Esophagus (tissue), 2 donors: ENCODE data around the gene BCAS1. TPM values are rescaled to one million over a fixed set of nuclear protein-coding genes. Genes with fewer than 3 reads are reported as not detected.
A peak's percentile ranks its signal among the peaks of the same experiment; 100 is the strongest.

Experiments used
- H3K27ac ChIP-seq, 2 donors: one replicate each; pipeline ENCODE4 v1.5.1; 2013; ENCODE audit warnings: low read depth in 2 of 2, mild to moderate bottlenecking in 2 of 2, inconsistent platforms in 1 of 2, low read length in 1 of 2, moderate library complexity in 1 of 2
- H3K27me3 ChIP-seq, 2 donors: one replicate each; pipeline ENCODE4 v1.6.1; 2013; ENCODE audit warnings: low read length in 2 of 2, control low read depth in 1 of 2, mild to moderate bottlenecking in 1 of 2; ENCODE audit not compliant: insufficient read depth in 2 of 2, control insufficient read depth in 1 of 2
- H3K36me3 ChIP-seq, 2 donors: one replicate each; pipeline ENCODE4 v1.6.1; 2013; ENCODE audit warnings: low read length in 1 of 2; ENCODE audit not compliant: control insufficient read depth in 2 of 2, insufficient read depth in 2 of 2
- H3K4me1 ChIP-seq, 2 donors: one replicate each; pipeline ENCODE4 v1.6.1; 2013; ENCODE audit warnings: low read length in 1 of 2; ENCODE audit not compliant: control insufficient read depth in 2 of 2, insufficient read depth in 2 of 2
- H3K4me3 ChIP-seq, 2 donors: one replicate each; pipeline ENCODE4 v1.5.1; 2013; ENCODE audit warnings: low read length in 2 of 2, mild to moderate bottlenecking in 2 of 2, low read depth in 1 of 2, moderate library complexity in 1 of 2
- H3K9me3 ChIP-seq, 2 donors: one replicate each; pipeline ENCODE4 v1.6.1; 2013; ENCODE audit warnings: mild to moderate bottlenecking in 2 of 2, low read depth in 1 of 2, low read length in 1 of 2, moderate library complexity in 1 of 2; ENCODE audit not compliant: control insufficient read depth in 2 of 2, insufficient read depth in 1 of 2
- WGBS, 2 donors: extraction: QIAGEN DNeasy Blood & Tissue Kit; methylation state at CpG; one replicate each; pipeline ENCODE4 v1.1.7; 2013; 5-methylcytosine and 5-hydroxymethylcytosine counted together
- polyA plus RNA-seq, 2 donors: library from polyadenylated mRNA; stranded (reverse); fragments of 200-250 nt; gene quantifications; one replicate each; pipeline ENCODE4 v1.2.3, GENCODE V29; 2013
- donor health status: healthy with polysubstance abuse.
- donor health status: Bipolar disorder and iron deficiency.

The BCAS1 gene
- polyA plus RNA-seq, 2 donors: 4.7 to 9.0 TPM

GRCh38 chr20:54084193-54084592 is 13.8 kb upstream of the BCAS1 start:
- Histone ChIP-seq H3K27ac (no peak overlapping the region), H3K4me3 (no peak overlapping the region), H3K4me1 (no peaks in the 10 kb centered on the region), H3K9me3 (no peaks in the 10 kb centered on the region), H3K27me3 (no peaks in the 10 kb centered on the region), H3K36me3 (no peaks in the 10 kb centered on the region)

GRCh38 chr20:54083459-54083858 is 13.1 kb upstream of the BCAS1 start:
- Histone ChIP-seq H3K4me3 (no peak overlapping the region), H3K36me3 (no peaks in the 10 kb centered on the region), H3K27me3 (no peaks in the 10 kb centered on the region), H3K27ac (no peak overlapping the region), H3K9me3 (no peaks in the 10 kb centered on the region), H3K4me1 (no peaks in the 10 kb centered on the region)

- no peaks in the 10 kb centered on the region for H3K36me3 ChIP-seq
- no peak overlapping the region for H3K27ac ChIP-seq
- no peaks in the 10 kb centered on the region for H3K4me1 ChIP-seq
- H3K4me3 ChIP-seq: no peak overlapping the region
- 64 to 67% methylated on average over 6 of the region's 6 CpGs for WGBS, 2 donors
- no peaks in the 10 kb centered on the region for H3K9me3 ChIP-seq
- no peaks in the 10 kb centered on the region for H3K27me3 ChIP-seq
These were observed 11.7 kb upstream of the BCAS1 start for GRCh38 chr20:54082100-54082499.

- 59 to 70% methylated on average over 3 of the region's 3 CpGs for WGBS, 2 donors
These were observed 9.3 kb upstream of the BCAS1 start for GRCh38 chr20:54079652-54080051.

GRCh38 chr20:54078296-54078984 is 8.0 kb upstream of the BCAS1 start:
- WGBS, 2 donors: 62 to 70% methylated on average over 7 of the region's 7 CpGs
- H3K9me3 ChIP-seq: no peaks in the 10 kb centered on the region
- H3K36me3 ChIP-seq: no peaks in the 10 kb centered on the region

More at GRCh38 chr20:54079652-54080051, 9.3 kb upstream of the BCAS1 start:
- H3K4me1 ChIP-seq: peaks cover 0 to 2% of the 10 kb centered on the region in 2 donors
- no peaks in the 10 kb centered on the region for H3K27me3 ChIP-seq
- H3K27ac ChIP-seq: no peak overlapping the region
- H3K36me3 ChIP-seq: no peaks in the 10 kb centered on the region
- H3K4me3 ChIP-seq: no peak overlapping the region
- no peaks in the 10 kb centered on the region for H3K9me3 ChIP-seq

GRCh38 chr20:54076259-54076658 is 5.9 kb upstream of the BCAS1 start:
- H3K4me1 ChIP-seq: peaks cover 0 to 2% of the 10 kb centered on the region in 2 donors
- H3K27me3 ChIP-seq: no peaks in the 10 kb centered on the region
- WGBS, 2 donors: 76 to 82% methylated on average over 3 of the region's 3 CpGs
- H3K27ac ChIP-seq: no peak overlapping the region
- no peak overlapping the region for H3K4me3 ChIP-seq
- H3K36me3 ChIP-seq: no peaks in the 10 kb centered on the region
- no peaks in the 10 kb centered on the region for H3K9me3 ChIP-seq

More at GRCh38 chr20:54078296-54078984, 8.0 kb upstream of the BCAS1 start:
- Histone ChIP-seq H3K4me3 (no peak overlapping the region), H3K27me3 (no peaks in the 10 kb centered on the region), H3K27ac (no peak overlapping the region), H3K4me1 (peaks cover 0 to 2% of the 10 kb centered on the region in 2 donors)

- Histone ChIP-seq H3K27me3 (no peaks in the 10 kb centered on the region), H3K4me3 (no peak overlapping the region)
- WGBS, 2 donors: 57 to 71% methylated on average over 1 of the region's 1 CpG
These were observed 4.9 kb upstream of the BCAS1 start for GRCh38 chr20:54075322-54075721.

GRCh38 chr20:54074511-54074910 is 4.1 kb upstream of the BCAS1 start:
- 87 to 91% methylated on average over 4 of the region's 4 CpGs for WGBS, 2 donors
- no peak overlapping the region for H3K27ac ChIP-seq
- peaks cover 0 to 2% of the 10 kb centered on the region in 2 donors for H3K4me1 ChIP-seq
- H3K4me3 ChIP-seq: no peak overlapping the region
- no peaks in the 10 kb centered on the region for H3K9me3 ChIP-seq
- no peaks in the 10 kb centered on the region for H3K27me3 ChIP-seq
- no peaks in the 10 kb centered on the region for H3K36me3 ChIP-seq

More at GRCh38 chr20:54075322-54075721, 4.9 kb upstream of the BCAS1 start:
- H3K9me3 ChIP-seq: no peaks in the 10 kb centered on the region
- H3K27ac ChIP-seq: no peak overlapping the region
- no peaks in the 10 kb centered on the region for H3K36me3 ChIP-seq
- H3K4me1 ChIP-seq: peaks cover 0 to 2% of the 10 kb centered on the region in 2 donors

GRCh38 chr20:54073288-54073687 is 2.9 kb upstream of the BCAS1 start:
- no peaks in the 10 kb centered on the region for H3K36me3 ChIP-seq
- 89 to 90% methylated on average over 10 of the region's 10 CpGs for WGBS, 2 donors

GRCh38 chr20:54069501-54069971 is 858 bp downstream of the BCAS1 start:
- no peaks in the 10 kb centered on the region for H3K27me3 ChIP-seq
- peak overlapping the region in 1 of 2 donors; percentile 47 for H3K27ac ChIP-seq
- H3K4me3 ChIP-seq: peak overlapping the region; percentile 19 to 42
- no peaks in the 10 kb centered on the region for H3K9me3 ChIP-seq
- no peaks in the 10 kb centered on the region for H3K36me3 ChIP-seq
- H3K4me1 ChIP-seq: peaks cover 0 to 2% of the 10 kb centered on the region in 2 donors
- 81 to 83% methylated on average over 9 of the region's 9 CpGs for WGBS, 2 donors

More at GRCh38 chr20:54073288-54073687, 2.9 kb upstream of the BCAS1 start:
- no peaks in the 10 kb centered on the region for H3K27me3 ChIP-seq
- H3K9me3 ChIP-seq: no peaks in the 10 kb centered on the region
- no peak overlapping the region for H3K4me3 ChIP-seq
- no peak overlapping the region for H3K27ac ChIP-seq
- peaks cover 0 to 2% of the 10 kb centered on the region in 2 donors for H3K4me1 ChIP-seq
